Fibroblast of the conjunctiva (primary cell): ENCODE measurements around the gene TNS3.

Source experiments
- DNase-seq: peaks from one replicate; pipeline ENCODE4 v3.0.0-alpha.2; 2010; ENCODE audit warnings: low read depth

The TNS3 gene

GRCh38 chr7:47521816-47522561, 59.9 kb downstream of the TNS3 start:
- DNase-seq: no peak

- no peak for DNase-seq
These were observed 60.7 kb downstream of the TNS3 start for GRCh38 chr7:47521011-47521795.

GRCh38 chr7:47520406-47520805, 61.5 kb downstream of the TNS3 start:
- DNase-seq: peak; percentile 51

- no peak for DNase-seq
These were observed 63.1 kb downstream of the TNS3 start for GRCh38 chr7:47518827-47519226.

- DNase-seq: no peak
These were observed 64.0 kb downstream of the TNS3 start for GRCh38 chr7:47517821-47518480.

- DNase-seq: no peak
These were observed 64.8 kb downstream of the TNS3 start for GRCh38 chr7:47516985-47517600.

- DNase-seq: no peak
These were observed 65.5 kb downstream of the TNS3 start for GRCh38 chr7:47516386-47516785.

- no peak for DNase-seq
These were observed 66.5 kb downstream of the TNS3 start for GRCh38 chr7:47515305-47515834.

GRCh38 chr7:47514818-47515217, 67.1 kb downstream of the TNS3 start:
- DNase-seq: no peak

- DNase-seq: no peak
These were observed 67.5 kb downstream of the TNS3 start for GRCh38 chr7:47514367-47514766.

GRCh38 chr7:47513741-47514241, 68.1 kb downstream of the TNS3 start:
- DNase-seq: no peak

- no peak for DNase-seq
These were observed 69.3 kb downstream of the TNS3 start for GRCh38 chr7:47512481-47513176.

- DNase-seq: no peak
These were observed 70.1 kb downstream of the TNS3 start for GRCh38 chr7:47511699-47512370.

- DNase-seq: no peak
These were observed 71.1 kb downstream of the TNS3 start for GRCh38 chr7:47510786-47511185.

GRCh38 chr7:47510192-47510591, 71.7 kb downstream of the TNS3 start:
- DNase-seq: no peak

- no peak for DNase-seq
These were observed 72.3 kb downstream of the TNS3 start for GRCh38 chr7:47509571-47509970.

- DNase-seq: no peak
These were observed 73.2 kb downstream of the TNS3 start for GRCh38 chr7:47508389-47509380.

GRCh38 chr7:47507522-47507921, 74.4 kb downstream of the TNS3 start:
- DNase-seq: no peak
